ENCODE data around the gene SPEM1. TPM values are rescaled to one million over a fixed set of nuclear protein-coding genes. Genes with fewer than 3 reads are reported as not detected.

The SPEM1 gene
- total and polyA plus RNA-seq, 10 of the 15 experiments (the other 5 are each of a cell fraction or from before 2014, with no cell fraction given): not detected

DNA sequence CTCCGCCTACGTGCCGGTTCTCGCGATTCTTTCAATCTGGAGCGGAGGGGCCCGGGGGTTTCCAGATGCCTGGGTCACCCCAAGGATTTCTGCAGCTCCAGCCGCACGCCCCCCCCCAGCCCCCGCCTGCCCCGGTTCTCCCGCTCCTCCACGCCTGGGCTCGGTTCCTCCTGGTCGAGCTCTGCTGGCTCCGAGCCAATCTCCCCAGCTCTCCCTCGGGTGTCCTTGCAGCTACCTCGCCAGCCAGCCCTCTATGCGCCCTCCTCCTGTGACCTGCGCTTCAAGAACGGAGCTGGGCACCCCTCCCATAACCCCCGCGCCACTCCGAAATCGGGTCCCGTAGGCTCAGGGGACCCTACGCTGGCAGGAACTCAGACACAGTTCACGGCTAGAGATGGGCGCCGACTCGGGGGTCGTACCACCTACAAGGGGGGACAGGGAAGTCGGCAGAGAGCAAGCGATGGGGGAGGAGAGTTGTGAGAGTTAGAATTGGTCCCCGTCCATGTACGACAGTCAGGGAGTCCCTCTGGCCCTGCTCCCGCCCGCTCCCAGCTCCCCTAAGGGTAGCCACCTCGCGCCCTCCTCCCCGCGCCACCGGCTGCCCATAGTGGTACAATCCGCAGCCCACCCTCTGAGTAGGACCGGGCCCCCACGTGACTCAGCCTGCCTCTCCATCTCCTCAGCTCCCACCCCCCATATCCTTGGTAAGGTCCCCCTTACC, 20.1 kb downstream of the SPEM1 start:
- peak overlapping the region; percentile 82 for H2AFZ ChIP-seq (ENCODE audit: control insufficient read depth, low read depth, low read length)
- H3K79me2 ChIP-seq (ENCODE audit: control insufficient read depth, insufficient read depth, low read length): peaks cover 6% of the 10 kb centered on the region
- peak overlapping the region; percentile 97 for H3K4me3 ChIP-seq
- H3K9ac ChIP-seq (ENCODE audit: control insufficient read depth, insufficient read depth, low read length): peak overlapping the region; percentile 77
- peak; percentile 68 for FAIRE-seq
- CTCF ChIA-PET: interaction anchor here (0.7 to 2.8 kb wide), 8 partner anchors 14 to 247 kb away, joined by 3 to 20 read pairs (median 3); partner anchors contain the start of genes NEURL4, SAT2, SENP3 and TP53
- SMC1A ChIA-PET (ENCODE audit: uncharacterized antibody, unreplicated experiment): interaction anchor here (0.9 to 1.9 kb wide), 8 partner anchors 12 to 119 kb away, joined by 3 to 8 read pairs (median 4); partner anchors contain the start of genes SLC35G6, TNFSF13 and ZBTB4
- H3K4me2 ChIP-seq (ENCODE audit: control insufficient read depth, insufficient read depth): peak overlapping the region; percentile 91
- WGBS (ENCODE audit: insufficient coverage, insufficient replicate concordance, low lambda C conversion rate, missing lambda C conversion rate): 1% methylated on average over 33 of the region's 46 CpGs
- H3K36me3 ChIP-seq (ENCODE audit: control insufficient read depth in 2 of 2, insufficient read depth in 2 of 2, low read length in 1 of 2): no peaks in the 10 kb centered on the region
- no peaks in the 10 kb centered on the region for H3K9me3 ChIP-seq (replicated peaks; ENCODE audit: control insufficient read depth, insufficient read depth, low read length)
- in situ Hi-C loops (cut with MboI) (no loop called here), intact Hi-C loops (cut with micrococcal nuclease; ENCODE audit: unreplicated experiment) (no loop called here)
- DNase-seq (ENCODE audit: low read depth, low spot score): no peak
- peaks cover 33% of the 10 kb centered on the region for H3K4me1 ChIP-seq (ENCODE audit: control insufficient read depth, insufficient read depth, low read length)
- POLR2A ChIA-PET: interaction anchor here (0.7 to 8.2 kb wide), 12 partner anchors 8 to 144 kb away, joined by 3 to 63 read pairs (median 4); partner anchors contain the start of genes POLR2A, SENP3, SLC35G6 and TMEM256
- H4K20me1 ChIP-seq (ENCODE audit: control insufficient read depth, insufficient read depth): no peaks in the 10 kb centered on the region
- peak; percentile 9 for ATAC-seq
- peaks cover 0 to 4% of the 10 kb centered on the region in 2 experiments; a peak in 2 of 4 replicates for H3K27me3 ChIP-seq (replicated peaks in 1 of 2; ENCODE audit: control insufficient read depth in 2 of 2, insufficient read depth in 2 of 2, low read length in 1 of 2)
- no TSS peak for BruUV-seq (replicated peaks)
- RAD21 ChIA-PET (ENCODE audit: unreplicated experiment): interaction anchor here (0.7 to 2.5 kb wide), 9 partner anchors 15 to 120 kb away, joined by 3 to 12 read pairs (median 3); partner anchors contain the start of genes SENP3, TMEM95 and ZBTB4
- H3K27ac ChIP-seq (ENCODE audit: control insufficient read depth, insufficient read depth): peak overlapping the region; percentile 46; the same call in 1 of the 2 replicates
- TF ChIP-seq RELA (IDR thresholded peaks at IDR 0.05; ENCODE audit: borderline replicate concordance, partially characterized antibody): peak; percentile 4
- TF ChIP-seq CREM (IDR thresholded peaks at IDR 0.05; ENCODE audit: low read depth): peak; percentile 33
- TF ChIP-seq MYB (IDR thresholded peaks at IDR 0.05; ENCODE audit: borderline replicate concordance, low read depth, low read length): no peak
- TF ChIP-seq, protein P1, sequence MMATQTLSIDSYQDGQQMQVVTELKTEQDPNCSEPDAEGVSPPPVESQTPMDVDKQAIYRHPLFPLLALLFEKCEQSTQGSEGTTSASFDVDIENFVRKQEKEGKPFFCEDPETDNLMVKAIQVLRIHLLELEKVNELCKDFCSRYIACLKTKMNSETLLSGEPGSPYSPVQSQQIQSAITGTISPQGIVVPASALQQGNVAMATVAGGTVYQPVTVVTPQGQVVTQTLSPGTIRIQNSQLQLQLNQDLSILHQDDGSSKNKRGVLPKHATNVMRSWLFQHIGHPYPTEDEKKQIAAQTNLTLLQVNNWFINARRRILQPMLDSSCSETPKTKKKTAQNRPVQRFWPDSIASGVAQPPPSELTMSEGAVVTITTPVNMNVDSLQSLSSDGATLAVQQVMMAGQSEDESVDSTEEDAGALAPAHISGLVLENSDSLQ (IDR thresholded peaks at IDR 0.05): no peak
- TF ChIP-seq CBX3 (IDR thresholded peaks at IDR 0.05; ENCODE audit: borderline replicate concordance, low read depth): no peak
- peak; percentile 15; the same call in 1 of the 2 replicates for TF ChIP-seq IKZF1 (conservative IDR thresholded peaks at IDR 0.05)
- TF ChIP-seq LARP7 (IDR thresholded peaks at IDR 0.05): no peak
- TF ChIP-seq, protein P2, sequence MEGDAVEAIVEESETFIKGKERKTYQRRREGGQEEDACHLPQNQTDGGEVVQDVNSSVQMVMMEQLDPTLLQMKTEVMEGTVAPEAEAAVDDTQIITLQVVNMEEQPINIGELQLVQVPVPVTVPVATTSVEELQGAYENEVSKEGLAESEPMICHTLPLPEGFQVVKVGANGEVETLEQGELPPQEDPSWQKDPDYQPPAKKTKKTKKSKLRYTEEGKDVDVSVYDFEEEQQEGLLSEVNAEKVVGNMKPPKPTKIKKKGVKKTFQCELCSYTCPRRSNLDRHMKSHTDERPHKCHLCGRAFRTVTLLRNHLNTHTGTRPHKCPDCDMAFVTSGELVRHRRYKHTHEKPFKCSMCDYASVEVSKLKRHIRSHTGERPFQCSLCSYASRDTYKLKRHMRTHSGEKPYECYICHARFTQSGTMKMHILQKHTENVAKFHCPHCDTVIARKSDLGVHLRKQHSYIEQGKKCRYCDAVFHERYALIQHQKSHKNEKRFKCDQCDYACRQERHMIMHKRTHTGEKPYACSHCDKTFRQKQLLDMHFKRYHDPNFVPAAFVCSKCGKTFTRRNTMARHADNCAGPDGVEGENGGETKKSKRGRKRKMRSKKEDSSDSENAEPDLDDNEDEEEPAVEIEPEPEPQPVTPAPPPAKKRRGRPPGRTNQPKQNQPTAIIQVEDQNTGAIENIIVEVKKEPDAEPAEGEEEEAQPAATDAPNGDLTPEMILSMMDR (IDR thresholded peaks at IDR 0.05 in 2 of 3, conservative IDR thresholded peaks at IDR 0.05 in 1 of 3; ENCODE audit: control insufficient read depth in 2 of 3, extremely low read depth in 1 of 3, insufficient read depth in 1 of 3, low read depth in 3 of 3, low read length in 3 of 3): no peak
- TF ChIP-seq HDAC6 (IDR thresholded peaks at IDR 0.05; ENCODE audit: unreplicated experiment): no peak
- TF ChIP-seq, protein P3, sequence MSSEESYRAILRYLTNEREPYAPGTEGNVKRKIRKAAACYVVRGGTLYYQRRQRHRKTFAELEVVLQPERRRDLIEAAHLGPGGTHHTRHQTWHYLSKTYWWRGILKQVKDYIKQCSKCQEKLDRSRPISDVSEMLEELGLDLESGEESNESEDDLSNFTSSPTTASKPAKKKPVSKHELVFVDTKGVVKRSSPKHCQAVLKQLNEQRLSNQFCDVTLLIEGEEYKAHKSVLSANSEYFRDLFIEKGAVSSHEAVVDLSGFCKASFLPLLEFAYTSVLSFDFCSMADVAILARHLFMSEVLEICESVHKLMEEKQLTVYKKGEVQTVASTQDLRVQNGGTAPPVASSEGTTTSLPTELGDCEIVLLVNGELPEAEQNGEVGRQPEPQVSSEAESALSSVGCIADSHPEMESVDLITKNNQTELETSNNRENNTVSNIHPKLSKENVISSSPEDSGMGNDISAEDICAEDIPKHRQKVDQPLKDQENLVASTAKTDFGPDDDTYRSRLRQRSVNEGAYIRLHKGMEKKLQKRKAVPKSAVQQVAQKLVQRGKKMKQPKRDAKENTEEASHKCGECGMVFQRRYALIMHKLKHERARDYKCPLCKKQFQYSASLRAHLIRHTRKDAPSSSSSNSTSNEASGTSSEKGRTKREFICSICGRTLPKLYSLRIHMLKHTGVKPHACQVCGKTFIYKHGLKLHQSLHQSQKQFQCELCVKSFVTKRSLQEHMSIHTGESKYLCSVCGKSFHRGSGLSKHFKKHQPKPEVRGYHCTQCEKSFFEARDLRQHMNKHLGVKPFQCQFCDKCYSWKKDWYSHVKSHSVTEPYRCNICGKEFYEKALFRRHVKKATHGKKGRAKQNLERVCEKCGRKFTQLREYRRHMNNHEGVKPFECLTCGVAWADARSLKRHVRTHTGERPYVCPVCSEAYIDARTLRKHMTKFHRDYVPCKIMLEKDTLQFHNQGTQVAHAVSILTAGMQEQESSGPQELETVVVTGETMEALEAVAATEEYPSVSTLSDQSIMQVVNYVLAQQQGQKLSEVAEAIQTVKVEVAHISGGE (CRISPR knock-in tag; IDR thresholded peaks at IDR 0.05): no peak
- TF ChIP-seq GABPA (IDR thresholded peaks at IDR 0.05; ENCODE audit: low read depth): no peak
- 0 out of 2 replicates have a peak, but pooled peaks have one; percentile 7 for TF ChIP-seq CREB1 (IDR thresholded peaks at IDR 0.05; ENCODE audit: low read depth)
- no peak for TF ChIP-seq SUPT20H (IDR thresholded peaks at IDR 0.05; ENCODE audit: borderline replicate concordance, control insufficient read depth, low read depth, low read length)
- TF ChIP-seq, protein P4, sequence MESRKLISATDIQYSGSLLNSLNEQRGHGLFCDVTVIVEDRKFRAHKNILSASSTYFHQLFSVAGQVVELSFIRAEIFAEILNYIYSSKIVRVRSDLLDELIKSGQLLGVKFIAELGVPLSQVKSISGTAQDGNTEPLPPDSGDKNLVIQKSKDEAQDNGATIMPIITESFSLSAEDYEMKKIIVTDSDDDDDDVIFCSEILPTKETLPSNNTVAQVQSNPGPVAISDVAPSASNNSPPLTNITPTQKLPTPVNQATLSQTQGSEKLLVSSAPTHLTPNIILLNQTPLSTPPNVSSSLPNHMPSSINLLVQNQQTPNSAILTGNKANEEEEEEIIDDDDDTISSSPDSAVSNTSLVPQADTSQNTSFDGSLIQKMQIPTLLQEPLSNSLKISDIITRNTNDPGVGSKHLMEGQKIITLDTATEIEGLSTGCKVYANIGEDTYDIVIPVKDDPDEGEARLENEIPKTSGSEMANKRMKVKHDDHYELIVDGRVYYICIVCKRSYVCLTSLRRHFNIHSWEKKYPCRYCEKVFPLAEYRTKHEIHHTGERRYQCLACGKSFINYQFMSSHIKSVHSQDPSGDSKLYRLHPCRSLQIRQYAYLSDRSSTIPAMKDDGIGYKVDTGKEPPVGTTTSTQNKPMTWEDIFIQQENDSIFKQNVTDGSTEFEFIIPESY (IDR thresholded peaks at IDR 0.05): no peak

All from GM12878 (cell line).